ENCODE data around the gene CCDC63. TPM values are rescaled to one million over a fixed set of nuclear protein-coding genes. Genes with fewer than 3 reads are reported as not detected.

CCDC63 gene
- total RNA-seq, 1 donor, result not detected

- Histone ChIP-seq H3K79me2 (ENCODE audit: insufficient read depth, low read length) (no peaks in the 10 kb centered on the region), H3K9me3 (ENCODE audit: low read depth, low read length) (no peaks in the 10 kb centered on the region), H3K4me1 (ENCODE audit: insufficient read depth, low read length) (peaks cover 3% of the 10 kb centered on the region), H3K4me2 (ENCODE audit: insufficient read depth, low read length) (no peak overlapping the region), H3K27ac (ENCODE audit: low read depth, low read length) (no peak overlapping the region), H2AFZ (ENCODE audit: low read length) (no peak overlapping the region), H4K20me1 (ENCODE audit: insufficient read depth, low read length) (no peaks in the 10 kb centered on the region), H3K4me3 (ENCODE audit: insufficient read depth, low read length) (no peak overlapping the region), H3K36me3 (ENCODE audit: insufficient read depth, low read length) (no peaks in the 10 kb centered on the region), H3K27me3 (ENCODE audit: insufficient read depth, low read length) (peaks cover 12% of the 10 kb centered on the region)
- TF ChIP-seq CTCF (IDR thresholded peaks at IDR 0.05; ENCODE audit: extremely low read depth, low read depth, low read length), result no peak
- peak; percentile 54 for DNase-seq (ENCODE audit: insufficient read length, low spot score, missing footprints)
Observed at GRCh38 chr12:110933326-110933974, 86.7 kb downstream of the CCDC63 start.

GRCh38 chr12:110934093-110934852, 87.5 kb downstream of the CCDC63 start:
- Histone ChIP-seq H4K20me1 (ENCODE audit: insufficient read depth, low read length) (no peaks in the 10 kb centered on the region), H3K27me3 (ENCODE audit: insufficient read depth, low read length) (peaks cover 11% of the 10 kb centered on the region), H3K4me3 (ENCODE audit: insufficient read depth, low read length) (no peak overlapping the region), H3K27ac (ENCODE audit: low read depth, low read length) (no peak overlapping the region), H2AFZ (ENCODE audit: low read length) (no peak overlapping the region), H3K4me2 (ENCODE audit: insufficient read depth, low read length) (no peak overlapping the region), H3K79me2 (ENCODE audit: insufficient read depth, low read length) (no peaks in the 10 kb centered on the region), H3K4me1 (ENCODE audit: insufficient read depth, low read length) (peaks cover 3% of the 10 kb centered on the region), H3K36me3 (ENCODE audit: insufficient read depth, low read length) (no peaks in the 10 kb centered on the region), H3K9me3 (ENCODE audit: low read depth, low read length) (no peaks in the 10 kb centered on the region)
- no peak for TF ChIP-seq CTCF (IDR thresholded peaks at IDR 0.05; ENCODE audit: extremely low read depth, low read depth, low read length)
- peak; percentile 35 for DNase-seq (ENCODE audit: insufficient read length, low spot score, missing footprints)

- Histone ChIP-seq H3K4me2 (ENCODE audit: insufficient read depth, low read length) (no peak overlapping the region), H3K27ac (ENCODE audit: low read depth, low read length) (no peak overlapping the region), H2AFZ (ENCODE audit: low read length) (no peak overlapping the region), H3K4me3 (ENCODE audit: insufficient read depth, low read length) (no peak overlapping the region), H3K4me1 (ENCODE audit: insufficient read depth, low read length) (peaks cover 3% of the 10 kb centered on the region), H4K20me1 (ENCODE audit: insufficient read depth, low read length) (no peaks in the 10 kb centered on the region), H3K79me2 (ENCODE audit: insufficient read depth, low read length) (no peaks in the 10 kb centered on the region), H3K27me3 (ENCODE audit: insufficient read depth, low read length) (peaks cover 11% of the 10 kb centered on the region), H3K9me3 (ENCODE audit: low read depth, low read length) (no peaks in the 10 kb centered on the region), H3K36me3 (ENCODE audit: insufficient read depth, low read length) (no peaks in the 10 kb centered on the region)
- DNase-seq (ENCODE audit: insufficient read length, low spot score, missing footprints), result no peak
- no peak for TF ChIP-seq CTCF (IDR thresholded peaks at IDR 0.05; ENCODE audit: extremely low read depth, low read depth, low read length)
Observed at GRCh38 chr12:110935588-110935987, 88.8 kb downstream of the CCDC63 start.

- Histone ChIP-seq H3K27ac (ENCODE audit: low read depth, low read length) (no peak overlapping the region), H3K4me3 (ENCODE audit: insufficient read depth, low read length) (no peak overlapping the region), H3K79me2 (ENCODE audit: insufficient read depth, low read length) (no peaks in the 10 kb centered on the region), H3K36me3 (ENCODE audit: insufficient read depth, low read length) (no peaks in the 10 kb centered on the region), H3K4me2 (ENCODE audit: insufficient read depth, low read length) (no peak overlapping the region), H3K4me1 (ENCODE audit: insufficient read depth, low read length) (peaks cover 3% of the 10 kb centered on the region), H3K9me3 (ENCODE audit: low read depth, low read length) (no peaks in the 10 kb centered on the region), H2AFZ (ENCODE audit: low read length) (no peak overlapping the region), H4K20me1 (ENCODE audit: insufficient read depth, low read length) (no peaks in the 10 kb centered on the region), H3K27me3 (ENCODE audit: insufficient read depth, low read length) (peaks cover 11% of the 10 kb centered on the region)
- DNase-seq (ENCODE audit: insufficient read length, low spot score, missing footprints), result no peak
- TF ChIP-seq CTCF (IDR thresholded peaks at IDR 0.05; ENCODE audit: extremely low read depth, low read depth, low read length), result no peak
Observed at GRCh38 chr12:110936367-110937103, 89.7 kb downstream of the CCDC63 start.
